Measurements from ENCODE around the gene SFRP2. TPM values are rescaled to one million over a fixed set of nuclear protein-coding genes. Genes with fewer than 3 reads are reported as not detected.

Gene SFRP2
- polyA plus RNA-seq, 3 donors: 1.3 to 83.0 (median 19.3) TPM

DNA sequence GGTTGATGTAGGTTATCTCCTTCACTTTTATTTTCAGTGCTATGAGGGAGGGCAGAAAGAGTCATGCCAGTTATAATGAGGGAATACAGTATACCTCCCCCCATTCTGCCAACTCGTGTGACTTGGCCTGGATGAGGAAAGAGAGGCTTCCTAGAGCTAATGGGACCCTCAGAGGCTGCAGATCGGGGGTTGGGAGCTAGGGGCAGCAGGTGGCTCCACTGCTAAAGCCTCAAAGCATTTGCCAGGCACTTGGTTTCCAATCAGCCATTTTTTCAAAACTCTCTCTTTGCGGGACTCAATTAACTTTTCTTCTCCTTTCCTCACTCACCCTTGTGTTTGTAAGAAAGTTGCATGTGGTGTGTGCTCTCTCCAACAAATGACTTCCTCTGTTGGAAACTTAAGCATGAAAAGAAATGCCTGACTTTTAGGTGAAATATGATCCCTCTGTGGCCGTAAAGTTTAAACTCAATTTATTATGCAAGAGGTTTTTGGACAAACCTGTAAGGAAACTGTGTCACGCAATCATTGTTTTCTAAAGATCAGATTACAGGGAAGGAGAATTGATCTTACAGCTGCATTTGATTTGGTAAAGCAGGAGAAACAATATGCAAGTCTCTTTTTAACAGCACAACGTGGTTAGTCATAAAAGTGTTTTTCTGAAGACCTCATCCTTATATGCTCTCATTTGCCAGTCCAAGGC, 7.0 kb downstream of the SFRP2 start:
- WGBS, 3 donors: 30 to 40% (median 31%) methylated on average over 6 of the region's 6 CpGs
- H3K27ac ChIP-seq (ENCODE audit: low read depth, low read length): no peak overlapping the region

DNA sequence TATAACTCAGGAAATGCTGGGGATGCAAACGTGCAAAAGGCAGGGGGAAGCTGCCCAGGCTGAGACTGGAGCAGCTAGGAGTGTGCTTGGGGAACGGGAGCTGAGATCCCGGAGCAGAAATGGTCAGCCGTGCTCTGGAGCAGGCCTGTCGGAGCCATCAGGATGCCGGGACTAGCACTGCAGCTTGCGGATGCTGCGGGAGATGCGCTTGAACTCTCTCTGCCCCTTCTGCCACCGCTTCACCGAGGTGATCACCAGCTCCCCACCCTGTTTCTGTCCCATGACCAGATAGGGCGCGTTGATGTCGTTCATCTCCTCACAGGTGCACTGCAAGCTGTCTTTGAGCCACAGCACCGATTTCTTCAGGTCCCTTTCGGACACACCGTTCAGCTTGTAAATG, 7.6 kb downstream of the SFRP2 start:
- WGBS, 3 donors: 87 to 93% (median 91%) methylated on average over 17 of the region's 17 CpGs
- no peak overlapping the region for H3K27ac ChIP-seq (ENCODE audit: low read depth, low read length)

DNA sequence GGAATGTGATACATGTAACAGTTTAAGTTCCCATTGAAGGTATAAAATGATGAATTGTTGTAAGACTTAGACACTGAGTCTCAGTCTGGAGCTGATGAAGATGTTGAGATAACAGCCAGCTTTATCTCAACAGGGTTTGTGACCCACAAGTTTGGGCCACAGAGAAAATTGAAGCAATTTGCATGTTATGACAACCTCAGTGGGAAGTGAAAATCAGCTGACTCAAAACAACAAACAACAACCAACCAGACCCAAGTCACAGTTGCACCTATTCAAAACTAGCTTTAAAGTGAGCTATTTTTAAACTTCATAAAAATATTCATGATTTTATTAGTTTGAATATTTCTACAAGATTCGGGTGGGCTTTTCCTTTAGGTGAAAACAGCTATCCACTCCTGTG, 8.0 kb downstream of the SFRP2 start:
- no peak overlapping the region for H3K27ac ChIP-seq (ENCODE audit: low read depth, low read length)
- WGBS, 3 donors: 74 to 87% (median 79%) methylated on average over 1 of the region's 1 CpG

DNA sequence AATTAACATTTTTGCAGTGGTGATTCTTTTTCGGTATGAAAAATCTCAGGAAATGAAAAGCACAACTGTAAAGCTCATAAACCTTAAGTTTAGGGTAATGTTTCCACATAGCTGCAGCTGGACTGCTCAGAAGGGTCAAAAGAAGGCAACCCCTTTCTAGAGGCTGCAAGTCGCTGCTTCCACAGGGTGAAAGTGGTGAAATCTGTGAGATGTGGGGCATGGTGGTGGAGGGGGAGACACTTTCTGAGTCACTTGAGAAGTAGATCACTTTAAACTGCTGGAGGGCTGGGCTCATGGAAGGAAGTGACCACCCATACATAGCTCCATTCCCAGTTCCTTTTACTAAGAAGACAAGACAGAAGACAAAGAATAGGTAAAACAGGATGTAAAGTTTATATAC, 8.7 kb downstream of the SFRP2 start:
- H3K27ac ChIP-seq (ENCODE audit: low read depth, low read length): no peak overlapping the region
- whole genome bisulfite sequencing, 3 donors: 65 to 71% (median 66%) methylated on average over 2 of the region's 2 CpGs

DNA sequence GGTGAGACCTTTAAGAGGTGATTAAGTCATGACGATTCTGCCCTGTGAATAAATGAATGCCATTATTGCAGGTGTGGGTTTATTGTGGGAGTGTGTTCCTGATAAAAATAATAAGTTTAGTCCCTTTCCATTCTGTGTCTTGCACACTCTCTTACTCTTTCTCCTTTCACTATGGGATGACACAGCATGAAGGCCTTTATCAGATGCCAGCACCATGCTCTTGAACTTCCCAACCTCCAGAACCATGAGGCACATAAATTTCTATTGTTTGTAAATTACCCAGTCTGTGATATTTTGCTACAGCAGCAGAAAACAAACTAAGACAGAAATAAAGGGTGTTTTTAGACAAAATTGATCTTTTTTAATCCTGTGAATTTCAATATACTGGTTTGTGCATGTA, 10.5 kb downstream of the SFRP2 start:
- 95 to 97% (median 96%) methylated on average over 1 of the region's 1 CpG for WGBS, 3 donors

DNA sequence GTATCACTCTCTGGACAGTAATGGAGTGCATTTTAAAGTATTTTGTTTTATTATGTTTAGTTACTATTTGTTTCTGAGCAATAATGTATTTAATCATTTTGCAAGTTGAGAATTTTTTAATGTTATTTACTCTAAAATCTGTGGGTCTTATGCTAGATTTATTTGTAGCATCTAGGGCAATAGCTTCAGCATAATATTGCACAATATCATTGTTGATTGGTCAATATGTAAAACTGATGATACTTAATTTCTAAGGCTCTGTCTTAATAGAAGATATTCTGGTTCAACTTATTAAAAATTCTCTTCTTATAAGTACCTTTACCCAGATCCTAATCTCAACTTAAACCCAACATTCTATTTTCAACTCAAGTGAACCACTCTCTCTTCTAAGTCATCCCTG, 11.5 kb downstream of the SFRP2 start:
- H3K27ac ChIP-seq (ENCODE audit: low read depth, low read length): no peak overlapping the region

More for the DNA sequence above, 10.5 kb downstream of the SFRP2 start:
- H3K27ac ChIP-seq (ENCODE audit: low read depth, low read length): no peak overlapping the region

DNA sequence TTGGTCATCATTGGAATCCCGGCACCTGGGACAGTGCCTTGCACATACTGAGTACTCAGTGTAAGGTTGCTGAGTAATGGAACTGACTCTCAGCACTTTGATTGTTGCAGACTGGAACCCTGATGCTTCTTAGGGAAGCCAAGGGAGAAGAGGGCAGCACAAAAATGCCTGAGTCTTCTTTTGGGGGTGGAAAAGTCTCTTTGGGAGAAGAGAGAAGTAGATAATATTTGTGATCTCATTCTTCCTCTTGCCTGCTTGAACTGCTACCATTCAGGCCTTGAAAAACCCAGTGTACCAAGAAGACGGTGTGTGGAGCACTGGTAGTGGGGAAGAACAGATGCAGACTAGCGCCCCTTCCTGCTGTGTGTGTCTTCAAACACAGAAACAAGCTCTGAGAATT, 12.3 kb downstream of the SFRP2 start:
- H3K27ac ChIP-seq (ENCODE audit: low read depth, low read length): no peak overlapping the region
- 80 to 89% (median 87%) methylated on average over 3 of the region's 3 CpGs for WGBS, 3 donors

DNA sequence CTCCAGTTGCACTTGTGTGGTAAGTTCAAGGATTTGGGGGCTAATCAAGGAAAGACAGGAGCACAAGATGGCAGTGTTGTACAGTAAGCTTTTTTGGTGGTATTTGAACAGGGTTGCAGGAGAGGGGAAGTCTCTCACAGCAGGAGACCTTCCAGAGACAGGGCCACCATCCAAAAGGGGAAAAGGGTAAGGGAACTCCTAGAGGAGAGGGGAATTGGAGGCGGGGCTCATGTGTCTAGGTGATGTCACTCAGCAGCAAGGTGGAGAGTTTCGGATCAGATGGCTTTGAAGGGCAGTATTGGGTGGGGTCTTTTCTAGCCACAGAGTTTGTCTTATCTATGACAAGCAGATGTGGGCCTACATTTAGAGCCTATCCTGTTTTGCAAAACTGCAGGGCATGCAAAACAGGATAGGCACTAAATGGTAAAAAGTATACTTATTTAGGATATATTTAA, 15.6 kb downstream of the SFRP2 start:
- no peak overlapping the region for H3K27ac ChIP-seq (ENCODE audit: low read depth, low read length)
- 78 to 93% (median 82%) methylated on average over 2 of the region's 2 CpGs for WGBS, 3 donors

DNA sequence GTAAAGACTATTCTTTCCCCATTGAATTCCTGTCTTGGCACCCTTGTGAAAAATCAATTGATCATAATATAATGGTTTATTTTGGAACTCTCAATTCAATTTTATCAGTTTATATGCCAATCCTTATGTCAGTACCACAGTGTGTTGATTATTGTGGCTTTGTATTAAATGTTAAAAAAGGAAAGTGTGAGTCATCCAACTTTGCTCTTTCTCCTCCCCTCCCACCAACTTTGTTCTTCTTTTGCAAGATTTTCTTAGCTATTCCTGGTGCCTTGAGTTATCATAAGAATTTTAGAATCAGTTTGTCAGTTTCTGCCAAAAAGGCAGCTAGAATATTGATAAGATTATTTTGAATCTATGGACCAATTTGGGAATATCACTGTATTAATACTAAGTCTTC, 17.8 kb downstream of the SFRP2 start:
- H3K27ac ChIP-seq (ENCODE audit: low read depth, low read length): no peak overlapping the region

DNA sequence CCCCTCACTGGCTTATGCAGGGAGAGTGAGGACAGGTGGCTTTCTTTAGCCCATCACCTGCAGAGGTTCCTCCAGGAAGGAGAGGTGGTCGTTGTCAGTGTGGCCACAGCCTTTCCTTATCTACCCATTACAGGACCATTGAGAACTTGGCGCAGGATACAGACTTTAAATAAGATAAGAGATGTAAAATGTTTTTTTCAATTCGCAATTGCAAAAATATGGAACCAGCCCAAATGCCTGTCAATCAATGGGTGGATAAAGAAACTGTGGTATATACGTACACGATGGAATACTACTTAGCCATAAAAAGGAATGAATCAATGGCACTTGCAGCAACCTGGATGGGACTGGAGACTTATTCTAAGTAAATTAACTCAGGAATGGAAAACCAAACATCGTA, 22.1 kb downstream of the SFRP2 start:
- H3K27ac ChIP-seq (ENCODE audit: low read depth, low read length): no peak overlapping the region
- WGBS, 3 donors: 87 to 95% (median 89%) methylated on average over 6 of the region's 6 CpGs

DNA sequence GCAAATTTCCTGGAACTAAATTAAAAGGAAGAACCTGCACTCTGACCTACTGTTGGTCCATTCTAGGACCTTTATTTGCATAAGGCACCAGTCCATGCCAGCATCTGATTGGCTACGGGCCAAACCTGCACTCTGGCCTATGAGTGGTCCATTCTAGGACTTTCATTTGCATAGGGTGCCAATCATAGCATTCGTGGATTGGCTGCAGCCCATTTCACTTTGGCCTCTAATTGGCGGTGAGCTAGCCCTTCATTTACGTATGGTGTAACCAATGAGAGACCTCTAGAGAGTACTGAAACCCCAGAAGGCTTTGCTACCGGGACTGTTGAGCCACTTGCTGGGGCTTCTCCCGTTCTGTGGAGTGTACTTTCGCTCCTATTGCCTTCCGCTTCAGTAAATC, 23.0 kb downstream of the SFRP2 start:
- no peak overlapping the region for H3K27ac ChIP-seq (ENCODE audit: low read depth, low read length)
- WGBS, 3 donors: 77 to 87% (median 83%) methylated on average over 8 of the region's 8 CpGs

DNA sequence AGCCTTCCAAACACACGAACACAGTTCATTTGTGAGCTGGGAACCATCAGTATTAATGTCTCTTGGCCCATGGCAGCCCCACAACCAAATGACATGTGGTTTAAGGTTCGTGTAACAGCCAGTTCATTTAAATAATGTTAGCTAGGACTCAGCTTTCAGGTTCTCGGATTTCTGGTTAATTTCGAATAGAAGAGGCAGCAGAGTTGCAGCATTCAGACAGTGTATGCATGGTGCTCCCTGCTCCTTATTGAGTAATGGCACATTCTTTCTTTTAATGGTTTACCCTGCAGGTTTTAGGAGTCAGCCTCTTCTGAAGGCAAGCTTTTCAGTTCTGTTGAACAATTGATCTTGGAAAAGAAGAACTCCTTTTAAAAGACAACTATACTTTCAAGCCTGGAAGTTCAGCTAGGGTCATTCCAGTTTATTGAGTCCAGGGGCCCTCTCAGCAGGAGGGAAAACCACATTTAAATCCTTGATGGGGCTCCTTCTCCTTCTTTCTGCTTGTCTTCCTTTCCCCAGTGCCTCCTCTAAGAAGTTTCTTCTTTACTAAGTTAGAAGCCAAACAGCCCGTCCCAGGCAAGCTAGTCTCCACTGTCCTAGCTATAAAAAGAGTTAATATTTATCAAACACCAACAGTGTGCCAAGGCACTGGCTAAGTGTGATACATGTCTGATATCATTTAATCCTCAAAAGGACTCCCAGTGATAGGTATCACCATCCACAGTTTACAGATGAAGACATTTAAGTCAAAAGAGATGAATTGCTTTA, 24.1 kb downstream of the SFRP2 start:
- 57 to 70% (median 65%) methylated on average over 5 of the region's 5 CpGs for WGBS, 3 donors
- no peak overlapping the region for H3K27ac ChIP-seq (ENCODE audit: low read depth, low read length)

DNA sequence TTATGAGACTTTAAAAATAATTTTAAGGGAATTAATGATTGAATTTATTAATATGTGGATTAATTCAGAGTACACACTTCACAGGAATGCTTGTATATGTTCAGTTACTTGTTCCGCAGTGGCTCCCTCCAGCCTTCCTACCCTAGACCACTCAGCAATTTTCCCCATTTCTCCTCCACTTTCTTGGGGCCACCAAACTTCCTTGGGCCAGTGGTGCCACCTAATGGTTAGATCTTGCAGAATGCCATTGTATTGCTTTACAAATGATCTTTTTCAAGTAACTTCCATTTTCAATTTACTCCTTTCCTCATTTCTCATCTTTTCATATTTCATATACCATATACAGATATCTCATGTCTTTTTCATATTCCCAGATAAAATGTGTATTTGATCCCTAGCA, 25.5 kb downstream of the SFRP2 start:
- WGBS, 3 donors: 98 to 100% (median 100%) methylated on average over 1 of the region's 1 CpG
- H3K27ac ChIP-seq (ENCODE audit: low read depth, low read length): no peak overlapping the region

DNA sequence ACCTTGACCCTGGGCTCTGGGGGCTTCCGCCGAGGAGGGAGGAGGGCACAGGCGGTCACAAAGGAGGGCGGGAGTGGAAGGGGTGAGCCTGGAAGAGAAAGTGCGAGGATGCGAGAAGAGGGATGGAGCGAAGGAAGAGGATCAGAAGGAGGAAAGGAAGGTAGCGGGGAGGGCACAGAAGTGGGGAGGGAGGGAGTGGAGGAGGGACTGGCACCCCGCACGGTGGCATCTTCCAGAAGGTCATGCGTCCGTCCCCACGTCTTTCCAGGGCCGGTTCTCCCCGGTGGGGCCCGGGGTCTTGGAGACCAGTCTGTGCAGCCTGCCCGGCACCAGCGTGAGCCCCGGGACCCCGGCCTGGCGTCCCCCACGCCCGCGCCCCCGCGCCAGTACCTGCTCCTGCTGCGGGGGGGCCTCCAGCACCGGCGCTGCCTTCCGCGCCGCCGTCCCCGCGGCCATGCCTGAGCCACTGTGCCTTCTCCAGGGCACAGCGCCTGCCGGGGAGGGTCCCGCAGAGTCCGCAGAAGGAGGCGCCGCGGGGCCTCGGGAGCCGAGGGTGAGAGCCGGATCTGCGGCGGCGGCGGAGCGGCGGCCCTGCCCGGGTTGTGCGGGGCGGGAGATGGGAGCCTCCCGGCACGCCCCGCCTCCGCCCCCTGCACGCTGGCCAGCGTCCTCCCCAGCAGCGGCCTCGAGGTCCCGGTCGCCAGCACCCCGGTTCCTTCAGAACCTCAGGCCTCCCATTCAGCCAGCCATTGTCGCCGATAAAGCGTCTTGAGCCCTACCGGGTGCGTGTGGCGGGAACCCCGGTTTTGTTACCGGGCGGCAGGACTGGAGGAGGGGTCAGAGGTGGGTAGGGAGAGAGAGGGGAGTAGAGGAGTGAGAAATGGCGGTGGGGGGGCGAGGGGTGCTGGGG, 29.2 kb downstream of the SFRP2 start, which contains the start of gene RNF175:
RNF175 (minus strand) TSS at position 618 of the 910 bp plus-strand sequence; CDS start at position 456, 162 bp downstream.
- H3K27ac ChIP-seq (ENCODE audit: low read depth, low read length): no peak within 1 kb of the TSS
- whole genome bisulfite sequencing, 3 donors: 7 to 9% (median 8%) methylated on average over 54 to 76 of the region's 76 CpGs

DNA sequence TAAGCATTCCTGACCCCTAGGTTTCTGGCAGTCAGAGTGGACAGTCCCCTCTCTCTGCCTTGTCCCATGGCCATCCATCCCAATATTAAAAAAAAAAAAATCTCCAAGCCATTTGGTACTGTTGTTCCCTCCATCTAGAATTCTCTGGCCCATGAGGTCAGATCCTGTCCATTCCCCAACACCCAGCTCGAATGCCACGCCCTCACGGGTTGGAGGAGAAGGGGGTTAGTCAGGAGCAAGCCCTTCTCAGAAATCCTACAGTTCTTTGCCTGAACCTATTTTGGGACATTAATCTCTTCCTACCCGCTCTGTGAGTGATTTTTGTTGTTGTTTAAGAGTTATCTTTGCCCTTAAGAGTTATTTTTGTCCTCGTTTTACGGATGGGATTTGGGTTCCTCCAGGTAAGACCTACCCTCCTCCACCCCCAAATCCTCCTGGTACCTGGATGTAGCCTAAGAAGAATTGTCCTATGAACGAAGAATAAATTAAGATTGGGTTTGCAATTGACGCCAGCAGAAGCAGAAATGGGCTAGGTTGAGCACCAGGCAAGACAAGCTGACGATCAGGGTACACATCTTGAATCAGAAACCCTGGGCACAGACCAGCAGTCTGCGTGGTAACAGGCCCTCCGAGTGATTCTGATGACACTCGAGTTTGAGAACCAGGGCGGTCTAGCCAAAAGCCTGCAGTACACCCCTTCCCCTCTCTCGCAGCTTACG, 30.0 kb downstream of the SFRP2 start:
- no peak overlapping the region for H3K27ac ChIP-seq (ENCODE audit: low read depth, low read length)
- 60 to 74% (median 66%) methylated on average over 15 of the region's 15 CpGs for WGBS, 3 donors

DNA sequence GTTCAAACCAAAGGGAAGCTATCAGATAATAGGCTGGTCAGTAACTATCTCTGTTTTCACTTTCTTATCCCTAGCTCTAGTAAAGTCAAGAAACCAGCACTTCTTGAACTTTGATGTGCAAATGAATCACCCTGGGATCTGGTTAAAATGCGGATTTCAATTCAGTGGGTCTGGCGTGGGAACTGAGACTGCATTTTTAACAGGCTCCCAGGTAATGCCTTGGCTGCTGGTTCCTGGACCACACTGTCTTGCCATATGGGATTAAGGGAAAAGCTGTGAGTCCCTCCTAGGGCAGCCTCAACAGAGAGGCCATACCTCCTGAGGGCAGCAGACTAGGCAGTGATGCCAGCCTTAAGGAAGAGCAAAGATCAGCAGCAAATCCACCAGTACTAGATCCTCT, 30.7 kb downstream of the SFRP2 start:
- H3K27ac ChIP-seq (ENCODE audit: low read depth, low read length): no peak overlapping the region
- WGBS, 3 donors: 87 to 93% (median 91%) methylated on average over 2 of the region's 2 CpGs

DNA sequence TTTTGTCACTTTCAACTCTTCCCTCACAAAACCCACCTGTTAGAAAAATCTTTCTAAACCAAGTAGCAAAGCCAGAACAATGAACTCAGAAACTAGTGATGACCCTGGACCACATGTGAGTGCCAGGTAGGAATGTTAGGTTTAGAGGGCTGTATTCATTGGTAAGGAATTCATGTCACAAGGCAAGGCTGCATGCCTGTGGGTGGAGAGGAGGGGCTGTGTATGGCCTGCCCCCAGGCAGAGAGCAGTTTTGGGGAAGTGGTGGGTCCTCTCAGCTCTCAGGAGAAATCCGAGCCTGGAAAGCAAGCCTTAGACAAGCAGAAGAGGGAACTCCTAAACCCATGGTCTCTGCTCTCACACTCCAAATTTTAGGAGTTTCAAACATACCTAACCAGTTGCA, 31.5 kb downstream of the SFRP2 start:
- no peak overlapping the region for H3K27ac ChIP-seq (ENCODE audit: low read depth, low read length)
- 58 to 95% (median 62%) methylated on average over 1 of the region's 1 CpG for WGBS, 3 donors

DNA sequence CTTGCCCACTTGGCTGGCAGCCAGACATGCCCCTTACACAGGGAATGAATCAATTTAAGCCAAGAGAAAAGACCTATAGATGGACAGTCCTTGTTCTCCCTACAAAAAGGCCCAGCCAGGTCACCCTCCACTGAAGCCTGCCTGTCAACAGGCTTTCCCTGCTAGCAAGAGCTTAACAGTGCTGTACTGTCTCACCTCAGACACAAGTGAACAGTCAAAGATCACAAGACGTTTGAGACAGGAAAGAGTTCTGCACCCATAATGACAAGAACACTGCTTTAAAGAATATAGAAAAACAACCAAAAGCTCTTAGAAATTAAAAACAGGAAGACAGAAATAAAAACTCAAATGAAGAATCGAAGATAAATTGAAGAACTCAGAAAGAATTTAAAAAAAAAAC, 33.7 kb downstream of the SFRP2 start:
- no peak overlapping the region for H3K27ac ChIP-seq (ENCODE audit: low read depth, low read length)
- 64 to 81% (median 70%) methylated on average over 2 of the region's 2 CpGs for WGBS, 3 donors

Measured in adipose tissue (tissue), 3 donors.